T-cell (primary cell): ENCODE measurements around the gene TYRO3. TPM values are rescaled to one million over a fixed set of nuclear protein-coding genes. Genes with fewer than 3 reads are reported as not detected.

Experiments
- ATAC-seq, 4 experiments: fragments of 200-7000 bp in 3 of 4; fragments of 150-1000 bp in 1 of 4; cut with Tn5 transposase; replicated peaks in 1 of 4; 1 replicate in 3 of 4; 2 replicates in 1 of 4; pipeline ENCODE4 v1.10.0; 2021; ENCODE audit warnings: moderate library complexity in 3 of 4, mild to moderate bottlenecking in 2 of 4, moderate number of reproducible peaks in 1 of 4
- CTCF ChIA-PET, 2 donors: fragments of 300-600 bp; sonication (Branson Sonifier 250); formaldehyde crosslinking; loops; one replicate each; lab custom pipeline; 2022; ENCODE audit warnings: antibody characterized with exemption in 2 of 2; lab: Charles Lee
- POLR2A ChIA-PET, 2 donors: fragments of 300-600 bp; sonication (Branson Sonifier 250); formaldehyde crosslinking; loops; one replicate each; lab custom pipeline; 2022; ENCODE audit warnings: antibody characterized with exemption in 2 of 2; lab: Charles Lee
- DNase-seq, 35 experiments: peaks; one replicate each; pipeline versions ENCODE4 v3.0.0 to v3.0.0-alpha.2; 2013 to 2023
- H3K27ac ChIP-seq: one replicate; pipeline ENCODE4 v1.5.1; 2013; ENCODE audit warnings: low read length
- H3K27me3 ChIP-seq, 2 experiments: replicated peaks in 1 of 2; 1 replicate in 1 of 2; 2 replicates in 1 of 2; pipeline versions ENCODE4 v1.6.1 to v1.7.0; 2013; ENCODE audit warnings: low read length in 1 of 2, mixed read lengths in 1 of 2; ENCODE audit not compliant: control insufficient read depth in 2 of 2, insufficient read depth in 2 of 2; ENCODE audit errors: extremely low read depth in 1 of 2
- H3K36me3 ChIP-seq, 2 donors: 1 replicate in 1 of 2; 2 replicates in 1 of 2; pipeline versions ENCODE4 v1.6.1 to v1.7.0; 2013; ENCODE audit warnings: low read length in 1 of 2; ENCODE audit not compliant: control insufficient read depth in 2 of 2, insufficient read depth in 1 of 2; ENCODE audit errors: extremely low read depth in 1 of 2
- H3K4me1 ChIP-seq, 2 experiments: 1 replicate in 1 of 2; 2 replicates in 1 of 2; pipeline versions ENCODE4 v1.6.1 to v1.7.0; 2013; ENCODE audit warnings: low read length in 2 of 2, mixed read lengths in 1 of 2; ENCODE audit not compliant: insufficient read depth in 2 of 2, control insufficient read depth in 1 of 2; ENCODE audit errors: extremely low read depth in 1 of 2
- H3K4me3 ChIP-seq, 2 donors: 1 replicate in 1 of 2; 2 replicates in 1 of 2; pipeline versions ENCODE4 v1.5.1 to v1.7.0; 2013; ENCODE audit warnings: mild to moderate bottlenecking in 2 of 2, low read length in 1 of 2, moderate library complexity in 1 of 2; ENCODE audit not compliant: control insufficient read depth in 1 of 2; ENCODE audit errors: extremely low read depth in 1 of 2
- H3K9me3 ChIP-seq: 2 replicates; pipeline ENCODE4 v1.7.0; 2013
- H3K27ac Mint-ChIP-seq, 2 donors: one replicate each; pipeline ENCODE4 v1.8.0; 2020 to 2021; ENCODE audit warnings: mild to moderate bottlenecking in 2 of 2, mixed read lengths in 2 of 2
- H3K27me3 Mint-ChIP-seq, 2 donors: one replicate each; pipeline ENCODE4 v1.8.0; 2021 to 2022; ENCODE audit warnings: mixed read lengths in 2 of 2
- H3K36me3 Mint-ChIP-seq: one replicate; pipeline ENCODE4 v1.8.0; 2021; ENCODE audit warnings: mixed read lengths
- H3K4me1 Mint-ChIP-seq, 3 donors: one replicate each; pipeline ENCODE4 v1.8.0; 2020 to 2022; ENCODE audit warnings: mixed read lengths in 3 of 3, mild to moderate bottlenecking in 1 of 3
- H3K4me3 Mint-ChIP-seq, 3 donors: one replicate each; pipeline ENCODE4 v1.8.0; 2020 to 2022; ENCODE audit warnings: mild to moderate bottlenecking in 3 of 3, mixed read lengths in 3 of 3, moderate library complexity in 3 of 3
- H3K9me3 Mint-ChIP-seq, 3 donors: one replicate each; pipeline ENCODE4 v1.8.0; 2020 to 2022; ENCODE audit warnings: mixed read lengths in 3 of 3
- WGBS: methylation state at CpG from one replicate; pipeline ENCODE4 v1.1.5; 2013; ENCODE audit warnings: missing lambda C conversion rate; ENCODE audit not compliant: insufficient coverage; 5-methylcytosine and 5-hydroxymethylcytosine counted together
- total RNA-seq, 35 experiments: library from RNA in 6 of 35; stranded (reverse) in 6 of 35; fragments of 120-200 nt in 1 of 35; gene quantifications; one replicate each; pipeline versions ENCODE4 v1.2.1 to v1.2.4 and lab custom pipeline; 2013 to 2026

TYRO3 gene
- total RNA-seq, 5 donors from 2014 or later (not counting 1 experiment from before 2014, with no cell fraction given), result 0.62 to 1.5 (median 0.78) TPM; not detected in 1

- H3K27ac Mint-ChIP-seq, result no peak overlapping the region
- POLR2A ChIA-PET, result interaction anchor here in 1 of 2 donors (0.8 kb wide), 1 partner anchor 102 kb away, joined by 6 read pairs; no protein-coding TSS in a partner anchor
These were observed 40.0 kb downstream of the TYRO3 start for GRCh38 chr15:41599061-41599460.

GRCh38 chr15:41603411-41603935 is 44.5 kb downstream of the TYRO3 start:
- Mint-ChIP-seq H3K9me3 (no peaks in the 10 kb centered on the region), H3K4me3 (peak overlapping the region in 1 of 3 donors; percentile 55), H3K36me3 (no peaks in the 10 kb centered on the region), H3K27ac (no peak overlapping the region), H3K4me1 (peaks cover 8 to 10% (median 9%) of the 10 kb centered on the region in 3 donors), H3K27me3 (peaks cover 11 to 25% of the 10 kb centered on the region in 2 donors)
- 49% methylated on average over 4 of the region's 6 CpGs for WGBS
- no peak overlapping the region for H3K27ac ChIP-seq
- H3K27me3 ChIP-seq, result peaks cover 0 to 16% of the 10 kb centered on the region in 2 experiments
- no peaks in the 10 kb centered on the region for H3K9me3 ChIP-seq
- ChIA-PET CTCF (interaction anchor here (0.5 to 3.3 kb wide), 16 partner anchors 12 to 334 kb away, joined by 3 to 9 read pairs (median 4); partner anchors contain the start of gene MGA (in 1 of the 2)), POLR2A (no interaction called here)
- peaks cover 0 to 7% of the 10 kb centered on the region in 2 experiments for H3K4me1 ChIP-seq
- ATAC-seq (no peak), DNase-seq (no peak)
- no peak overlapping the region for H3K4me3 ChIP-seq
- no peaks in the 10 kb centered on the region for H3K36me3 ChIP-seq

More at GRCh38 chr15:41599061-41599460, 40.0 kb downstream of the TYRO3 start:
- no CpG with 5 or more reads among the region's 1 CpG for WGBS
- H3K4me3 Mint-ChIP-seq, result no peak overlapping the region
- H3K27me3 Mint-ChIP-seq, result peaks cover 11 to 22% of the 10 kb centered on the region in 2 donors
- H3K4me1 ChIP-seq, result peaks cover 0 to 4% of the 10 kb centered on the region in 2 experiments
- no peak overlapping the region for H3K4me3 ChIP-seq
- H3K9me3 Mint-ChIP-seq, result no peaks in the 10 kb centered on the region
- peaks cover 0 to 16% of the 10 kb centered on the region in 2 experiments for H3K27me3 ChIP-seq
- H3K36me3 Mint-ChIP-seq, result no peaks in the 10 kb centered on the region
- H3K4me1 Mint-ChIP-seq, result peaks cover 4 to 5% (median 5%) of the 10 kb centered on the region in 3 donors
- H3K9me3 ChIP-seq, result no peaks in the 10 kb centered on the region
- CTCF ChIA-PET, result no interaction called here
- no peaks in the 10 kb centered on the region for H3K36me3 ChIP-seq
- ATAC-seq, result no peak
- DNase-seq, result no peak
- H3K27ac ChIP-seq, result no peak overlapping the region

- Histone ChIP-seq H3K27ac (no peak overlapping the region), H3K4me1 (peaks cover 0 to 7% of the 10 kb centered on the region in 2 experiments), H3K36me3 (no peaks in the 10 kb centered on the region), H3K9me3 (no peaks in the 10 kb centered on the region), H3K27me3 (peaks cover 0 to 16% of the 10 kb centered on the region in 2 experiments), H3K4me3 (no peak overlapping the region)
- Mint-ChIP-seq H3K4me1 (peaks cover 8 to 10% (median 9%) of the 10 kb centered on the region in 3 donors), H3K9me3 (no peaks in the 10 kb centered on the region), H3K4me3 (peak overlapping the region; percentile 28 to 58 (median 55)), H3K36me3 (no peaks in the 10 kb centered on the region), H3K27ac (peak overlapping the region in 1 of 2 donors; percentile 13), H3K27me3 (peaks cover 8 to 22% of the 10 kb centered on the region in 2 donors)
- no CpG with 5 or more reads among the region's 13 CpGs for WGBS
- DNase-seq (peak in 34 of 35 experiments; percentile 4 to 75 (median 48)), ATAC-seq (peak; percentile 89 to 95 (median 93))
- ChIA-PET CTCF (interaction anchor here (0.5 to 3.3 kb wide), 16 partner anchors 11 to 333 kb away, joined by 3 to 9 read pairs (median 4); partner anchors contain the start of gene MGA (in 1 of the 2)), POLR2A (no interaction called here)
These were observed 45.2 kb downstream of the TYRO3 start for GRCh38 chr15:41603941-41604911.

GRCh38 chr15:41605566-41605965 is 46.6 kb downstream of the TYRO3 start:
- DNase-seq, result no peak
- no peaks in the 10 kb centered on the region for H3K9me3 ChIP-seq
- ChIA-PET POLR2A (interaction anchor here (0.7 kb wide), 2 partner anchors 119 to 176 kb away, joined by 5 to 6 read pairs; no protein-coding TSS in a partner anchor), CTCF (interaction anchor here (0.7 kb wide), 2 partner anchors 9 to 44 kb away, joined by 3 read pairs; no protein-coding TSS in a partner anchor)
- H3K27ac Mint-ChIP-seq, result no peak overlapping the region
- H3K27ac ChIP-seq, result no peak overlapping the region
- no peaks in the 10 kb centered on the region for H3K9me3 Mint-ChIP-seq
- H3K36me3 Mint-ChIP-seq, result no peaks in the 10 kb centered on the region
- H3K4me3 Mint-ChIP-seq, result no peak overlapping the region
- peaks cover 8 to 10% (median 9%) of the 10 kb centered on the region in 3 donors for H3K4me1 Mint-ChIP-seq
- peaks cover 8 to 21% of the 10 kb centered on the region in 2 donors for H3K27me3 Mint-ChIP-seq
- H3K4me3 ChIP-seq, result no peak overlapping the region
- no CpG with 5 or more reads among the region's 3 CpGs for WGBS
- H3K4me1 ChIP-seq, result peaks cover 0 to 7% of the 10 kb centered on the region in 2 experiments
- no peaks in the 10 kb centered on the region for H3K36me3 ChIP-seq
- ATAC-seq, result no peak
- peaks cover 0 to 13% of the 10 kb centered on the region in 2 experiments for H3K27me3 ChIP-seq

- no peak overlapping the region for H3K4me3 ChIP-seq
- no peaks in the 10 kb centered on the region for H3K36me3 ChIP-seq
- Mint-ChIP-seq H3K4me1 (peaks cover 8 to 10% (median 9%) of the 10 kb centered on the region in 3 donors), H3K4me3 (no peak overlapping the region), H3K9me3 (no peaks in the 10 kb centered on the region), H3K27ac (no peak overlapping the region), H3K36me3 (no peaks in the 10 kb centered on the region), H3K27me3 (peaks cover 8 to 15% of the 10 kb centered on the region in 2 donors)
- DNase-seq, result no peak
- WGBS, result 100% methylated on average over 1 of the region's 1 CpG
- CTCF ChIA-PET, result no interaction called here
- no peak overlapping the region for H3K27ac ChIP-seq
- no peak for ATAC-seq
- POLR2A ChIA-PET, result no interaction called here
- H3K9me3 ChIP-seq, result no peaks in the 10 kb centered on the region
- H3K27me3 ChIP-seq, result peaks cover 0 to 11% of the 10 kb centered on the region in 2 experiments
- peaks cover 0 to 7% of the 10 kb centered on the region in 2 experiments for H3K4me1 ChIP-seq
These were observed 48.0 kb downstream of the TYRO3 start for GRCh38 chr15:41606997-41607396.

- no peak overlapping the region for H3K27ac ChIP-seq
- H3K9me3 Mint-ChIP-seq, result no peaks in the 10 kb centered on the region
- no peaks in the 10 kb centered on the region for H3K9me3 ChIP-seq
- ATAC-seq (no peak), DNase-seq (no peak)
- H3K27me3 Mint-ChIP-seq, result peaks cover 0 to 7% of the 10 kb centered on the region in 2 donors
- H3K27me3 ChIP-seq, result peaks cover 0 to 4% of the 10 kb centered on the region in 2 experiments
- H3K27ac Mint-ChIP-seq, result no peak overlapping the region
- ChIA-PET CTCF (interaction anchor here in 1 of 2 donors (0.7 kb wide), 1 partner anchor 51 kb away, joined by 6 read pairs; the partner anchor contains the start of gene MGA), POLR2A (no interaction called here)
- H3K4me1 ChIP-seq, result peaks cover 0 to 3% of the 10 kb centered on the region in 2 experiments
- H3K36me3 ChIP-seq, result no peaks in the 10 kb centered on the region
- WGBS, result no CpG with 5 or more reads among the region's 1 CpG
- H3K4me3 Mint-ChIP-seq, result no peak overlapping the region
- H3K36me3 Mint-ChIP-seq, result no peaks in the 10 kb centered on the region
- H3K4me1 Mint-ChIP-seq, result peaks cover 3 to 5% (median 3%) of the 10 kb centered on the region in 3 donors
- H3K4me3 ChIP-seq, result no peak overlapping the region
These were observed 50.1 kb downstream of the TYRO3 start for GRCh38 chr15:41609123-41609522.
